PC-9 (cell line): ENCODE data around the gene C9orf152. TPM values are rescaled to one million over a fixed set of nuclear protein-coding genes. Genes with fewer than 3 reads are reported as not detected.
A peak's percentile ranks its signal among the peaks of the same experiment; 100 is the strongest.
"Not testable (repeated sequence)": the region's sequence is repeated elsewhere in the genome, so short reads cannot be mapped to it uniquely, and the experiment has no call there.

ENCODE experiments used
- BruUV-seq: library from RNA; stranded (reverse); fragments of 400-500 nt; replicated peaks from 2 replicates; lab custom pipeline; 2021; lab: Mats Ljungman, UMichigan
- CTCF ChIA-PET: fragments of 300-600 bp; sonication (Branson Sonifier 250); formaldehyde crosslinking; loops from one replicate; lab custom pipeline; 2022; ENCODE audit warnings: antibody characterized with exemption; lab: Charles Lee
- POLR2A ChIA-PET: fragments of 300-600 bp; sonication (Branson Sonifier 250); formaldehyde crosslinking; loops from one replicate; lab custom pipeline; 2022; ENCODE audit warnings: antibody characterized with exemption; ENCODE audit not compliant: unreplicated experiment; lab: Charles Lee
- DNase-seq, 2 experiments: peaks; one replicate each; pipeline versions ENCODE4 v3.0.0 to v3.0.0-alpha.2; 2015 to 2022; ENCODE audit warnings: mixed read lengths in 1 of 2
- H2AFZ ChIP-seq: fragments of 200-600 bp; sonication (generic); 2 replicates; pipeline ENCODE4 v1.8.1; 2017; ENCODE audit warnings: antibody characterized with exemption
- H3F3A ChIP-seq: fragments of 200-600 bp; sonication (generic); 2 replicates; pipeline ENCODE4 v1.8.1; 2017; ENCODE audit warnings: antibody characterized with exemption, mild to moderate bottlenecking, low read depth; ENCODE audit not compliant: insufficient read depth
- H3K27ac ChIP-seq: fragments of 200-600 bp; sonication (generic); 2 replicates; pipeline ENCODE4 v1.6.1; 2016; ENCODE audit warnings: mixed run types
- H3K27me3 ChIP-seq: fragments of 200-600 bp; sonication (generic); 2 replicates; pipeline ENCODE4 v1.6.1; 2016; ENCODE audit warnings: low read depth, mixed run types; ENCODE audit not compliant: insufficient read depth
- H3K36me3 ChIP-seq: fragments of 200-600 bp; sonication (generic); 2 replicates; pipeline ENCODE4 v1.6.1; 2016; ENCODE audit warnings: low read depth, mixed run types
- H3K4me1 ChIP-seq: fragments of 200-600 bp; sonication (generic); replicated peaks from 2 replicates; pipeline ENCODE4 v1.6.1; 2016; ENCODE audit warnings: mixed run types; ENCODE audit not compliant: insufficient read depth
- H3K4me2 ChIP-seq: fragments of 200-600 bp; sonication (generic); 2 replicates; pipeline ENCODE4 v1.6.1; 2017; ENCODE audit warnings: mixed run types
- H3K4me3 ChIP-seq: fragments of 200-600 bp; sonication (generic); 2 replicates; pipeline ENCODE4 v1.6.1; 2016; ENCODE audit warnings: mixed run types
- H3K79me2 ChIP-seq: fragments of 200-600 bp; sonication (generic); 2 replicates; pipeline ENCODE4 v1.6.1; 2017; ENCODE audit warnings: low read depth, mixed run types
- H3K9me2 ChIP-seq: fragments of 200-600 bp; sonication (generic); 2 replicates; pipeline ENCODE4 v1.8.1; 2017; ENCODE audit warnings: mild to moderate bottlenecking; ENCODE audit not compliant: insufficient read depth
- H3K9me3 ChIP-seq: fragments of 200-600 bp; sonication (generic); 2 replicates; pipeline ENCODE4 v1.8.1; 2016; ENCODE audit warnings: low read depth; ENCODE audit not compliant: insufficient read depth
- H4K20me1 ChIP-seq: fragments of 200-600 bp; sonication (generic); 2 replicates; pipeline ENCODE4 v1.8.1; 2017; ENCODE audit not compliant: insufficient read depth
- EZH2 ChIP-seq: fragments of 200-600 bp; sonication (generic); IDR thresholded peaks from 2 replicates; pipeline ENCODE4 v1.8.0; 2017; ENCODE audit warnings: antibody characterized with exemption, low read depth
- intact Hi-C: fragments of 100-400 bp; cut with micrococcal nuclease; formaldehyde crosslinking; loops from one replicate; pipeline ENCODE4 v1.10.0; 2022; ENCODE audit not compliant: unreplicated experiment
- total RNA-seq: library from RNA; stranded (reverse); gene quantifications from 2 replicates; pipeline ENCODE4 v1.2.3, GENCODE V29; 2021
- TF ChIP-seq, protein P1 (sequence below): fragments of 200-600 bp; sonication (generic); conservative IDR thresholded peaks from 2 replicates; pipeline ENCODE4 v1.6.1; 2017; ENCODE audit warnings: mixed run types, antibody characterized with exemption, mild to moderate bottlenecking, moderate library complexity

C9orf152 gene
- total RNA-seq, 1 experiment from 2014 or later, result 0.74 TPM

- CTCF ChIA-PET, result interaction anchor here (0.6 to 0.8 kb wide), 3 partner anchors 23 to 304 kb away, joined by 3 to 9 read pairs (median 7); partner anchors contain the start of gene TXN
- DNase-seq, result peak; percentile 83 to 87
- peak overlapping the region; percentile 78 for H3K4me2 ChIP-seq
- H3F3A ChIP-seq, result no peaks in the 10 kb centered on the region
- H3K9me3 ChIP-seq, result no peaks in the 10 kb centered on the region
- no peaks in the 10 kb centered on the region for H3K27me3 ChIP-seq
- no peaks in the 10 kb centered on the region for H3K79me2 ChIP-seq
- intact Hi-C loops, result no loop called here
- POLR2A ChIA-PET, result interaction anchor here (0.6 to 0.7 kb wide), 2 partner anchors 50 to 55 kb away, joined by 3 to 22 read pairs; no protein-coding TSS in a partner anchor
- H3K4me1 ChIP-seq, result peaks cover 33% of the 10 kb centered on the region
- no peaks in the 10 kb centered on the region for H3K9me2 ChIP-seq
- no peaks in the 10 kb centered on the region for H3K36me3 ChIP-seq
- peak overlapping the region; percentile 44 for H3K27ac ChIP-seq
- H4K20me1 ChIP-seq, result no peaks in the 10 kb centered on the region
- BruUV-seq, result no TSS peak
- peak overlapping the region; percentile 65 for H2AFZ ChIP-seq
- no peak for TF ChIP-seq EZH2
- TF ChIP-seq, protein P1, sequence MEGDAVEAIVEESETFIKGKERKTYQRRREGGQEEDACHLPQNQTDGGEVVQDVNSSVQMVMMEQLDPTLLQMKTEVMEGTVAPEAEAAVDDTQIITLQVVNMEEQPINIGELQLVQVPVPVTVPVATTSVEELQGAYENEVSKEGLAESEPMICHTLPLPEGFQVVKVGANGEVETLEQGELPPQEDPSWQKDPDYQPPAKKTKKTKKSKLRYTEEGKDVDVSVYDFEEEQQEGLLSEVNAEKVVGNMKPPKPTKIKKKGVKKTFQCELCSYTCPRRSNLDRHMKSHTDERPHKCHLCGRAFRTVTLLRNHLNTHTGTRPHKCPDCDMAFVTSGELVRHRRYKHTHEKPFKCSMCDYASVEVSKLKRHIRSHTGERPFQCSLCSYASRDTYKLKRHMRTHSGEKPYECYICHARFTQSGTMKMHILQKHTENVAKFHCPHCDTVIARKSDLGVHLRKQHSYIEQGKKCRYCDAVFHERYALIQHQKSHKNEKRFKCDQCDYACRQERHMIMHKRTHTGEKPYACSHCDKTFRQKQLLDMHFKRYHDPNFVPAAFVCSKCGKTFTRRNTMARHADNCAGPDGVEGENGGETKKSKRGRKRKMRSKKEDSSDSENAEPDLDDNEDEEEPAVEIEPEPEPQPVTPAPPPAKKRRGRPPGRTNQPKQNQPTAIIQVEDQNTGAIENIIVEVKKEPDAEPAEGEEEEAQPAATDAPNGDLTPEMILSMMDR, result no peak
- H3K4me3 ChIP-seq, result peak overlapping the region; percentile 50
Observed at GRCh38 chr9:110207071-110207641, 803 bp downstream of the C9orf152 start.

GRCh38 chr9:110206389-110206788, 1.6 kb downstream of the C9orf152 start:
- no peak for DNase-seq
- intact Hi-C loops, result no loop called here
- no TSS peak for BruUV-seq
- peaks cover 33% of the 10 kb centered on the region for H3K4me1 ChIP-seq
- no peaks in the 10 kb centered on the region for H3K79me2 ChIP-seq
- H3K36me3 ChIP-seq, result no peaks in the 10 kb centered on the region
- H2AFZ ChIP-seq, result peak overlapping the region; percentile 65
- no peaks in the 10 kb centered on the region for H4K20me1 ChIP-seq
- peak overlapping the region; percentile 44; the same call in 1 of the 2 replicates for H3K27ac ChIP-seq
- ChIA-PET POLR2A (interaction anchor here (0.6 kb wide), 2 partner anchors 51 to 650 kb away, joined by 3 to 4 read pairs; no protein-coding TSS in a partner anchor), CTCF (no interaction called here)
- no peaks in the 10 kb centered on the region for H3K27me3 ChIP-seq
- peak overlapping the region; percentile 50; the same call in 1 of the 2 replicates for H3K4me3 ChIP-seq
- no peaks in the 10 kb centered on the region for H3F3A ChIP-seq
- peak overlapping the region; percentile 78 for H3K4me2 ChIP-seq
- no peaks in the 10 kb centered on the region for H3K9me2 ChIP-seq
- H3K9me3 ChIP-seq, result no peaks in the 10 kb centered on the region
- no peak for TF ChIP-seq EZH2
- TF ChIP-seq, protein P1, result no peak

DNA sequence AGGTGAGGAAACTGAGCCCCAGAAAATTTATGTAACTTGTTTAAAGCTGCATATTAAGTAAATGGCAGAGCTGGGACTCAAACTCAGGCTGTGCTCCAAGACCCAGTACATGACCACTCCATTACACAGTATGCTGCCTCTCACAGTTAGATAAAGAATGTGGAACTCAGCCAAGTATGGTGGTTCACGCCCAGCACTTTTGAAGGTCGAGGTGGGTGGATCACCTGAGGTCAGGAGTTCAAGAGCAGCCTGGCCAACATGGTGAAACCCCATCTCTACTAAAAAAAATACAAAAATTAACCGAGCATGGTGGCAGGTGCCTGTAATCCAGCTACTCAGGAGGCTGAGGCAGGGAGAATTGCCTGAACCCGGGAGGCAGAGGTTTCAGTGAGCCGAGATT, 2.3 kb downstream of the C9orf152 start:
- H3K4me3 ChIP-seq, H3K27me3 ChIP-seq, H3F3A ChIP-seq, H4K20me1 ChIP-seq, CTCF ChIA-PET, H2AFZ ChIP-seq, DNase-seq, intact Hi-C loops, BruUV-seq, POLR2A ChIA-PET, H3K27ac ChIP-seq, H3K4me2 ChIP-seq, H3K36me3 ChIP-seq, H3K9me3 ChIP-seq, H3K9me2 ChIP-seq, H3K79me2 ChIP-seq: not testable (repeated sequence)
- H3K4me1 ChIP-seq, result peaks cover 33% of the 10 kb centered on the region
